SJSA1 (cell line): ENCODE measurements around the gene SEMA6C. TPM values are rescaled to one million over a fixed set of nuclear protein-coding genes. Genes with fewer than 3 reads are reported as not detected.
A peak's percentile ranks its signal among the peaks of the same experiment; 100 is the strongest.
"Not testable (repeated sequence)": the region's sequence is repeated elsewhere in the genome, so short reads cannot be mapped to it uniquely, and the experiment has no call there.

Experiments used
- DNase-seq, 2 experiments: peaks; one replicate each; pipeline ENCODE4 v3.0.0-alpha.2; 2015 to 2020; ENCODE audit warnings: low spot score in 2 of 2, low read depth in 1 of 2
- H3K27ac ChIP-seq: fragments of 250-450 bp; sonication (Bioruptor Pico); 2 replicates; pipeline ENCODE4 v1.5.1; 2020; ENCODE audit warnings: mild to moderate bottlenecking, moderate library complexity
- H3K27me3 ChIP-seq: fragments of 250-450 bp; sonication (Bioruptor Pico); replicated peaks from 2 replicates; pipeline ENCODE4 v1.5.1; 2020; ENCODE audit warnings: mild to moderate bottlenecking, moderate library complexity
- H3K36me3 ChIP-seq: fragments of 250-450 bp; sonication (Bioruptor Pico); 2 replicates; pipeline ENCODE4 v1.5.1; 2020; ENCODE audit warnings: mild to moderate bottlenecking
- H3K4me1 ChIP-seq: fragments of 250-450 bp; sonication (Bioruptor Pico); replicated peaks from 2 replicates; pipeline ENCODE4 v1.6.1; 2021; ENCODE audit warnings: mild to moderate bottlenecking
- H3K4me3 ChIP-seq: fragments of 250-450 bp; sonication (Bioruptor Pico); 2 replicates; pipeline ENCODE4 v1.5.1; 2020; ENCODE audit warnings: mild to moderate bottlenecking
- H3K9me3 ChIP-seq: fragments of 250-450 bp; sonication (Bioruptor Pico); replicated peaks from 2 replicates; pipeline ENCODE4 v1.5.1; 2020; ENCODE audit warnings: mild to moderate bottlenecking
- total RNA-seq: library from RNA; depleted of rRNA; stranded (reverse); fragments of >200 nt; shearing (Covaris generic); gene quantifications from 2 replicates; pipeline ENCODE4 v1.2.3, GENCODE V29; 2014; rRNA removed

SEMA6C gene
- 0.06 and 1.1 TPM in 2 replicates for total RNA-seq

GRCh38 chr1:151146412-151147131 lies at the start of gene SEMA6C:
Gene SEMA6C (minus strand): TSS chr1:151146631. CDS start chr1:151142621, 4,010 bp downstream.
- H3K36me3 ChIP-seq, result no peaks in the 10 kb centered on the region
- no peaks in the 10 kb centered on the region for H3K9me3 ChIP-seq
- H3K4me3 ChIP-seq, result peak within 1 kb of the TSS; percentile 45
- no peak within 1 kb of the TSS for H3K27ac ChIP-seq
- peaks cover 16% of the 10 kb centered on the region for H3K4me1 ChIP-seq
- no peaks in the 10 kb centered on the region for H3K27me3 ChIP-seq
- DNase-seq, result peak; percentile 91 to 95

- H3K36me3 ChIP-seq, H3K9me3 ChIP-seq, H3K27me3 ChIP-seq: not testable (repeated sequence)
- Histone ChIP-seq H3K4me3 (peak overlapping the region; percentile 25), H3K4me1 (peaks cover 23% of the 10 kb centered on the region), H3K27ac (peak overlapping the region; percentile 90)
- peak; percentile 79 to 93 for DNase-seq
Measured at GRCh38 chr1:151194894-151195594, 48.6 kb upstream of the SEMA6C start.

- no peak overlapping the region for H3K4me3 ChIP-seq
- no peak for DNase-seq
- H3K27ac ChIP-seq, result no peak overlapping the region
- H3K27me3 ChIP-seq, result no peaks in the 10 kb centered on the region
- no peaks in the 10 kb centered on the region for H3K9me3 ChIP-seq
- peaks cover 27% of the 10 kb centered on the region for H3K4me1 ChIP-seq
- peaks cover 2% of the 10 kb centered on the region for H3K36me3 ChIP-seq
Measured at GRCh38 chr1:151193856-151194255, 47.4 kb upstream of the SEMA6C start.

- no peaks in the 10 kb centered on the region for H3K36me3 ChIP-seq
- H3K4me1 ChIP-seq, result peaks cover 32% of the 10 kb centered on the region
- H3K27ac ChIP-seq, result no peak overlapping the region
- DNase-seq, result no peak
- no peak overlapping the region for H3K4me3 ChIP-seq
- H3K9me3 ChIP-seq, result no peaks in the 10 kb centered on the region
- H3K27me3 ChIP-seq, result no peaks in the 10 kb centered on the region
Measured at GRCh38 chr1:151193304-151193703, 46.9 kb upstream of the SEMA6C start.

GRCh38 chr1:151192047-151192446 lies 45.6 kb upstream of the SEMA6C start:
- Histone ChIP-seq H3K4me3 (no peak overlapping the region), H3K27ac (no peak overlapping the region), H3K4me1 (peaks cover 26% of the 10 kb centered on the region), H3K36me3 (no peaks in the 10 kb centered on the region), H3K27me3 (no peaks in the 10 kb centered on the region), H3K9me3 (no peaks in the 10 kb centered on the region)
- DNase-seq, result no peak

- peak within 1 kb of the TSS; percentile 57 for H3K4me3 ChIP-seq
- no peaks in the 10 kb centered on the region for H3K9me3 ChIP-seq
- peak; percentile 81 to 84 for DNase-seq
- H3K4me1 ChIP-seq, result peaks cover 19% of the 10 kb centered on the region; the same call in 1 of the 2 replicates
- H3K36me3 ChIP-seq, result peaks cover 12% of the 10 kb centered on the region
- H3K27me3 ChIP-seq, result no peaks in the 10 kb centered on the region
- peak within 1 kb of the TSS; percentile 28; the same call in 1 of the 2 replicates for H3K27ac ChIP-seq
Measured at GRCh38 chr1:151189637-151190445, 43.4 kb upstream of the SEMA6C start, which contains the start of gene VPS72. Gene VPS72 (minus strand): TSS chr1:151190197. CDS start chr1:151190121, 76 bp downstream.

- peaks cover 14% of the 10 kb centered on the region; the same call in 1 of the 2 replicates for H3K4me1 ChIP-seq
- peak overlapping the region; percentile 57; the same call in 1 of the 2 replicates for H3K4me3 ChIP-seq
- DNase-seq, H3K27ac ChIP-seq, H3K9me3 ChIP-seq, H3K27me3 ChIP-seq: not testable (repeated sequence)
- H3K36me3 ChIP-seq, result peaks cover 23% of the 10 kb centered on the region
Measured at GRCh38 chr1:151188667-151189066, 42.2 kb upstream of the SEMA6C start.

- no peak for DNase-seq
- H3K9me3 ChIP-seq, result no peaks in the 10 kb centered on the region
- no peaks in the 10 kb centered on the region for H3K27me3 ChIP-seq
- H3K27ac ChIP-seq, result no peak overlapping the region
- peaks cover 14% of the 10 kb centered on the region; the same call in 1 of the 2 replicates for H3K4me1 ChIP-seq
- H3K36me3 ChIP-seq, result peaks cover 38% of the 10 kb centered on the region
- no peak overlapping the region for H3K4me3 ChIP-seq
Measured at GRCh38 chr1:151187205-151187604, 40.8 kb upstream of the SEMA6C start.

GRCh38 chr1:151184211-151184610 lies 37.8 kb upstream of the SEMA6C start:
- Histone ChIP-seq H3K36me3 (peaks cover 61% of the 10 kb centered on the region), H3K27ac (no peak overlapping the region), H3K9me3 (no peaks in the 10 kb centered on the region), H3K27me3 (no peaks in the 10 kb centered on the region), H3K4me1 (0 out of 2 replicates have a peak, but pooled peaks cover 9% of the 10 kb centered on the region), H3K4me3 (no peak overlapping the region)
- no peak for DNase-seq

- peaks cover 61% of the 10 kb centered on the region for H3K36me3 ChIP-seq
- no peaks in the 10 kb centered on the region for H3K27me3 ChIP-seq
- DNase-seq, result no peak
- no peak overlapping the region for H3K27ac ChIP-seq
- no peaks in the 10 kb centered on the region for H3K4me1 ChIP-seq
- no peaks in the 10 kb centered on the region for H3K9me3 ChIP-seq
- H3K4me3 ChIP-seq, result no peak overlapping the region
Measured at GRCh38 chr1:151176514-151177045, 30.1 kb upstream of the SEMA6C start.

- Histone ChIP-seq H3K4me3 (no peak within 1 kb of the TSS), H3K36me3 (peaks cover 56% of the 10 kb centered on the region), H3K4me1 (no peaks in the 10 kb centered on the region), H3K27ac (no peak within 1 kb of the TSS), H3K9me3 (no peaks in the 10 kb centered on the region), H3K27me3 (no peaks in the 10 kb centered on the region)
- no peak for DNase-seq
Measured at GRCh38 chr1:151175863-151176262, 29.4 kb upstream of the SEMA6C start, which contains the start of gene TMOD4. Gene TMOD4 (minus strand): TSS chr1:151175981. CDS start chr1:151174875, 1,106 bp downstream.

- DNase-seq, result no peak
- no peaks in the 10 kb centered on the region for H3K27me3 ChIP-seq
- no peaks in the 10 kb centered on the region for H3K9me3 ChIP-seq
- no peaks in the 10 kb centered on the region for H3K4me1 ChIP-seq
- H3K36me3 ChIP-seq, result peaks cover 57% of the 10 kb centered on the region
- H3K4me3 ChIP-seq, result no peak overlapping the region
- no peak overlapping the region for H3K27ac ChIP-seq
Measured at GRCh38 chr1:151175041-151175741, 28.8 kb upstream of the SEMA6C start.

GRCh38 chr1:151171190-151171589 lies 24.8 kb upstream of the SEMA6C start:
- no peak for DNase-seq
- H3K27me3 ChIP-seq, result no peaks in the 10 kb centered on the region
- H3K36me3 ChIP-seq, result peaks cover 56% of the 10 kb centered on the region
- no peaks in the 10 kb centered on the region for H3K9me3 ChIP-seq
- peaks cover 9% of the 10 kb centered on the region for H3K4me1 ChIP-seq
- H3K4me3 ChIP-seq, result no peak overlapping the region
- no peak overlapping the region for H3K27ac ChIP-seq
